ENCODE data around the gene FAM204A. TPM values are rescaled to one million over a fixed set of nuclear protein-coding genes. Genes with fewer than 3 reads are reported as not detected.

FAM204A gene
- total RNA-seq, 1 donor, result 85.8 TPM

- Histone ChIP-seq H3K4me1 (ENCODE audit: insufficient read depth, low read length) (no peaks in the 10 kb centered on the region), H3K9me3 (ENCODE audit: low read depth, low read length) (no peaks in the 10 kb centered on the region), H2AFZ (ENCODE audit: low read length) (no peak overlapping the region), H3K36me3 (ENCODE audit: insufficient read depth, low read length) (no peaks in the 10 kb centered on the region), H4K20me1 (ENCODE audit: insufficient read depth, low read length) (no peaks in the 10 kb centered on the region), H3K4me3 (ENCODE audit: insufficient read depth, low read length) (no peak overlapping the region), H3K27ac (ENCODE audit: low read depth, low read length) (no peak overlapping the region), H3K27me3 (ENCODE audit: insufficient read depth, low read length) (no peaks in the 10 kb centered on the region), H3K4me2 (ENCODE audit: insufficient read depth, low read length) (no peak overlapping the region), H3K79me2 (ENCODE audit: insufficient read depth, low read length) (no peaks in the 10 kb centered on the region)
- DNase-seq (ENCODE audit: insufficient read length, low spot score, missing footprints), result no peak
- TF ChIP-seq, protein P1, sequence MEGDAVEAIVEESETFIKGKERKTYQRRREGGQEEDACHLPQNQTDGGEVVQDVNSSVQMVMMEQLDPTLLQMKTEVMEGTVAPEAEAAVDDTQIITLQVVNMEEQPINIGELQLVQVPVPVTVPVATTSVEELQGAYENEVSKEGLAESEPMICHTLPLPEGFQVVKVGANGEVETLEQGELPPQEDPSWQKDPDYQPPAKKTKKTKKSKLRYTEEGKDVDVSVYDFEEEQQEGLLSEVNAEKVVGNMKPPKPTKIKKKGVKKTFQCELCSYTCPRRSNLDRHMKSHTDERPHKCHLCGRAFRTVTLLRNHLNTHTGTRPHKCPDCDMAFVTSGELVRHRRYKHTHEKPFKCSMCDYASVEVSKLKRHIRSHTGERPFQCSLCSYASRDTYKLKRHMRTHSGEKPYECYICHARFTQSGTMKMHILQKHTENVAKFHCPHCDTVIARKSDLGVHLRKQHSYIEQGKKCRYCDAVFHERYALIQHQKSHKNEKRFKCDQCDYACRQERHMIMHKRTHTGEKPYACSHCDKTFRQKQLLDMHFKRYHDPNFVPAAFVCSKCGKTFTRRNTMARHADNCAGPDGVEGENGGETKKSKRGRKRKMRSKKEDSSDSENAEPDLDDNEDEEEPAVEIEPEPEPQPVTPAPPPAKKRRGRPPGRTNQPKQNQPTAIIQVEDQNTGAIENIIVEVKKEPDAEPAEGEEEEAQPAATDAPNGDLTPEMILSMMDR (IDR thresholded peaks at IDR 0.05; ENCODE audit: extremely low read depth, low read depth, low read length), result no peak
These were observed 13.1 kb upstream of the FAM204A start for GRCh38 chr10:118355234-118355633.

- Histone ChIP-seq H2AFZ (ENCODE audit: low read length) (no peak overlapping the region), H3K9me3 (ENCODE audit: low read depth, low read length) (no peaks in the 10 kb centered on the region), H3K79me2 (ENCODE audit: insufficient read depth, low read length) (no peaks in the 10 kb centered on the region), H3K4me1 (ENCODE audit: insufficient read depth, low read length) (no peaks in the 10 kb centered on the region), H4K20me1 (ENCODE audit: insufficient read depth, low read length) (no peaks in the 10 kb centered on the region), H3K4me3 (ENCODE audit: insufficient read depth, low read length) (no peak overlapping the region), H3K27ac (ENCODE audit: low read depth, low read length) (no peak overlapping the region), H3K27me3 (ENCODE audit: insufficient read depth, low read length) (no peaks in the 10 kb centered on the region), H3K4me2 (ENCODE audit: insufficient read depth, low read length) (no peak overlapping the region), H3K36me3 (ENCODE audit: insufficient read depth, low read length) (no peaks in the 10 kb centered on the region)
- TF ChIP-seq, protein P1 (IDR thresholded peaks at IDR 0.05; ENCODE audit: extremely low read depth, low read depth, low read length), result no peak
- no peak for DNase-seq (ENCODE audit: insufficient read length, low spot score, missing footprints)
These were observed 7.1 kb upstream of the FAM204A start for GRCh38 chr10:118349235-118349634.

GRCh38 chr10:118343549-118343948, 1.4 kb upstream of the FAM204A start:
- H4K20me1 ChIP-seq (ENCODE audit: insufficient read depth, low read length), result peaks cover 3% of the 10 kb centered on the region
- peak overlapping the region; percentile 69 for H2AFZ ChIP-seq (ENCODE audit: low read length)
- TF ChIP-seq, protein P1 (IDR thresholded peaks at IDR 0.05; ENCODE audit: extremely low read depth, low read depth, low read length), result no peak

GRCh38 chr10:118343115-118343514, 991 bp upstream of the FAM204A start:
- no peak overlapping the region for H3K27ac ChIP-seq (ENCODE audit: low read depth, low read length)

More at GRCh38 chr10:118343549-118343948, 1.4 kb upstream of the FAM204A start:
- H3K27ac ChIP-seq (ENCODE audit: low read depth, low read length), result no peak overlapping the region
- no peaks in the 10 kb centered on the region for H3K9me3 ChIP-seq (ENCODE audit: low read depth, low read length)
- H3K4me3 ChIP-seq (ENCODE audit: insufficient read depth, low read length), result no peak overlapping the region
- peaks cover 17% of the 10 kb centered on the region for H3K4me1 ChIP-seq (ENCODE audit: insufficient read depth, low read length)
- H3K4me2 ChIP-seq (ENCODE audit: insufficient read depth, low read length), result no peak overlapping the region
- no peaks in the 10 kb centered on the region for H3K27me3 ChIP-seq (ENCODE audit: insufficient read depth, low read length)
- H3K36me3 ChIP-seq (ENCODE audit: insufficient read depth, low read length), result no peaks in the 10 kb centered on the region
- H3K79me2 ChIP-seq (ENCODE audit: insufficient read depth, low read length), result peaks cover 36% of the 10 kb centered on the region
- DNase-seq (ENCODE audit: insufficient read length, low spot score, missing footprints), result no peak

More at GRCh38 chr10:118343115-118343514, 991 bp upstream of the FAM204A start:
- Histone ChIP-seq H4K20me1 (ENCODE audit: insufficient read depth, low read length) (peaks cover 6% of the 10 kb centered on the region), H3K4me3 (ENCODE audit: insufficient read depth, low read length) (no peak overlapping the region), H3K27me3 (ENCODE audit: insufficient read depth, low read length) (no peaks in the 10 kb centered on the region), H3K9me3 (ENCODE audit: low read depth, low read length) (no peaks in the 10 kb centered on the region), H3K4me1 (ENCODE audit: insufficient read depth, low read length) (peaks cover 17% of the 10 kb centered on the region), H3K79me2 (ENCODE audit: insufficient read depth, low read length) (peaks cover 40% of the 10 kb centered on the region), H2AFZ (ENCODE audit: low read length) (peak overlapping the region; percentile 69), H3K4me2 (ENCODE audit: insufficient read depth, low read length) (no peak overlapping the region), H3K36me3 (ENCODE audit: insufficient read depth, low read length) (no peaks in the 10 kb centered on the region)
- no peak for DNase-seq (ENCODE audit: insufficient read length, low spot score, missing footprints)
- TF ChIP-seq, protein P1 (IDR thresholded peaks at IDR 0.05; ENCODE audit: extremely low read depth, low read depth, low read length), result no peak

Data from osteoblast (primary cell).